ENCODE results near the gene ARL4D.

ARL4D gene

DNA sequence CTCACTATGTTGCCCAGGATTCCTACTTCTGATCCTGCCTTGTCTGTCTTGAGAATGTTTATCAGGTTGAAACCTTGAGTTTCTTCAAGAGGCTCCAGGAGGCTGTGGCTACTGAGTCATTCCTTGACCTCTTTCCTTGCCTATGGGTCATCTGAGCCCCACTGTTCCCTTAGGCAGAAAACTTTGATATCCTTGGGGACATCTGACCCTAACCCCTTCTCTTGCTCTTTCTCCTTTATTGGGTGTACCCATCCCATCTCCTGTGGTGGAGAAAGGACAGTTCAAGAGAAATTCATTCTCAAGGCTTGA, 12.5 kb downstream of the ARL4D start:
- H3K4me1 ChIP-seq (ENCODE audit: insufficient read depth, poor library complexity, severe bottlenecking), result peaks cover 21% of the 10 kb centered on the region
- DNase-seq (ENCODE audit: low spot score) (no peak), ATAC-seq (ENCODE audit: low read depth) (no peak)
- H3K36me3 ChIP-seq (ENCODE audit: low read depth), result no peaks in the 10 kb centered on the region
- H3K4me3 ChIP-seq (ENCODE audit: severe bottlenecking), result no peak overlapping the region
- H3K27ac ChIP-seq (ENCODE audit: poor library complexity, severe bottlenecking), result no peak overlapping the region
- TF ChIP-seq, protein P1, sequence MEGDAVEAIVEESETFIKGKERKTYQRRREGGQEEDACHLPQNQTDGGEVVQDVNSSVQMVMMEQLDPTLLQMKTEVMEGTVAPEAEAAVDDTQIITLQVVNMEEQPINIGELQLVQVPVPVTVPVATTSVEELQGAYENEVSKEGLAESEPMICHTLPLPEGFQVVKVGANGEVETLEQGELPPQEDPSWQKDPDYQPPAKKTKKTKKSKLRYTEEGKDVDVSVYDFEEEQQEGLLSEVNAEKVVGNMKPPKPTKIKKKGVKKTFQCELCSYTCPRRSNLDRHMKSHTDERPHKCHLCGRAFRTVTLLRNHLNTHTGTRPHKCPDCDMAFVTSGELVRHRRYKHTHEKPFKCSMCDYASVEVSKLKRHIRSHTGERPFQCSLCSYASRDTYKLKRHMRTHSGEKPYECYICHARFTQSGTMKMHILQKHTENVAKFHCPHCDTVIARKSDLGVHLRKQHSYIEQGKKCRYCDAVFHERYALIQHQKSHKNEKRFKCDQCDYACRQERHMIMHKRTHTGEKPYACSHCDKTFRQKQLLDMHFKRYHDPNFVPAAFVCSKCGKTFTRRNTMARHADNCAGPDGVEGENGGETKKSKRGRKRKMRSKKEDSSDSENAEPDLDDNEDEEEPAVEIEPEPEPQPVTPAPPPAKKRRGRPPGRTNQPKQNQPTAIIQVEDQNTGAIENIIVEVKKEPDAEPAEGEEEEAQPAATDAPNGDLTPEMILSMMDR (IDR thresholded peaks at IDR 0.05; ENCODE audit: poor library complexity, severe bottlenecking), result no peak
- H3K9me3 ChIP-seq (ENCODE audit: severe bottlenecking), result no peaks in the 10 kb centered on the region
- no peaks in the 10 kb centered on the region for H3K27me3 ChIP-seq (ENCODE audit: insufficient read depth, poor library complexity, severe bottlenecking)

GRCh38 chr17:43411749-43412148, 13.0 kb downstream of the ARL4D start:
- H3K9me3 ChIP-seq (ENCODE audit: severe bottlenecking), result no peaks in the 10 kb centered on the region
- no peak for ATAC-seq (ENCODE audit: low read depth)
- H3K4me1 ChIP-seq (ENCODE audit: insufficient read depth, poor library complexity, severe bottlenecking), result peaks cover 22% of the 10 kb centered on the region
- H3K27ac ChIP-seq (ENCODE audit: poor library complexity, severe bottlenecking), result no peak overlapping the region
- DNase-seq (ENCODE audit: low spot score), result no peak
- H3K27me3 ChIP-seq (ENCODE audit: insufficient read depth, poor library complexity, severe bottlenecking), result no peaks in the 10 kb centered on the region
- TF ChIP-seq, protein P1 (IDR thresholded peaks at IDR 0.05; ENCODE audit: poor library complexity, severe bottlenecking), result no peak
- H3K36me3 ChIP-seq (ENCODE audit: low read depth), result no peaks in the 10 kb centered on the region
- no peak overlapping the region for H3K4me3 ChIP-seq (ENCODE audit: severe bottlenecking)

DNA sequence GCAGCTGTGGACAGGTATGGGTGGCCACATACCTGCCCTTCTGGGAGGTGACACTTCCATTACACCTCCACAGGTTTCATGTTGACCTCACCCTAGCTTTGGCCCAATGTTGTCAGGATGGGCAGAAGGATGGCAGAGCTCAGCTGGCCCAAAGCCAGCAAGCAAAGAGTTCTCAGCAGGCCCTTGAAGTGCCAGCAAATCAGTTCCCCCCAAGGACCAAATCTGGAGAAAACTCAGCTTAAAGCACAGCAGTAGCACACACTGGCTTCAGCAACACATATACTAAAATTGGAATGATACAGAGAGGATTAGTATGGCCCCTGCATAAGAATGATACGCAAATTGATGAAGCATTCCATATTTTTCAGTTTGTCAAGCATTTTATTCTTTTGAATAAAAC, 13.4 kb downstream of the ARL4D start:
- Histone ChIP-seq H3K36me3 (ENCODE audit: low read depth) (no peaks in the 10 kb centered on the region), H3K4me3 (ENCODE audit: severe bottlenecking) (no peak overlapping the region), H3K27ac (ENCODE audit: poor library complexity, severe bottlenecking) (no peak overlapping the region), H3K27me3 (ENCODE audit: insufficient read depth, poor library complexity, severe bottlenecking) (no peaks in the 10 kb centered on the region), H3K4me1 (ENCODE audit: insufficient read depth, poor library complexity, severe bottlenecking) (peaks cover 26% of the 10 kb centered on the region), H3K9me3 (ENCODE audit: severe bottlenecking) (no peaks in the 10 kb centered on the region)
- no peak for DNase-seq (ENCODE audit: low spot score)
- no peak for ATAC-seq (ENCODE audit: low read depth)
- TF ChIP-seq, protein P1 (IDR thresholded peaks at IDR 0.05; ENCODE audit: poor library complexity, severe bottlenecking), result no peak

DNA sequence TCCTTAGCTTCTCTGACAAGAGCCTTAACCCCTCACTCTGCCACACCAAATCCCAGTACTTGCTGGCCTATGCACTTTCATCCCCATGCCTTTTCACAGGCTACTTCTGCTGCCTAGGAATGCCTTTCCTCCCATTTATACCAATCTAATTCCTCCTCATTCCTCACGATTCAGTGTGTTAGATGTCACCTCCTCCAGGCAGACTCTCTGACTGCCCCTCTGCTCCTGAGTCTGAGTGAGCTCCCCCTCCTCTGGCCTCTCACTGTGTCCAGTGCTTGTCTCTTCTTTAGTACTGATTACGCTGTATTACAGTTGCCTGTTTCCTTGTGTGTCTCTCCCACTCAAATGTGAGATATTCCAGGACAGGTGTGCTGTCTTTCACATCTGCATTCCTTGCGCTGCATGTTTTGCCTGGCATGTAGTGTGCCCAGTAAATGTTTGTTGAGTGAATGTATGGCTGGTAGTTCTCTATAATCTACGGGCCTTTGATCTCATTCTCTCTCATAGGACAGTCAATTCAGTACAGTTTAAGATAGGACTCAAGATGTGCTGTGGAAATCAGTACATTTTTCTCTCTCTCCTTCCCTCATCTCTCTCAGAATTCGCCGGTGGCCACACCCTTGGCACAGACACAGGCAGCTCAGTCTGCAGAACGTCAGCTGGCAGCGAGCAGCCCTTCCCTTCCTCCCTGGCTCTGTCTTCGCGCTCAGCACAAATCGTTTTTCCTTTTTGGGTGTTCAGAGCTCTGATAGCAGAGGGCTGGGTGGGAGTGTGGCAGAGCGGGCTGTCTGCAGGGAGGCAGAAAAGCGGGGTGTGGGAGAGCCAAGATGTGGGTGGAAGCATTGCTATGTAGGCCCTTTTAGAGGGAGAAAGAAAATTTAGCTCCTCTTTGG, 18.5 kb downstream of the ARL4D start:
- DNase-seq (ENCODE audit: low spot score), result peak; percentile 72
- Histone ChIP-seq H3K36me3 (ENCODE audit: low read depth) (no peaks in the 10 kb centered on the region), H3K4me3 (ENCODE audit: severe bottlenecking) (no peak overlapping the region), H3K4me1 (ENCODE audit: insufficient read depth, poor library complexity, severe bottlenecking) (peaks cover 28% of the 10 kb centered on the region), H3K27me3 (ENCODE audit: insufficient read depth, poor library complexity, severe bottlenecking) (no peaks in the 10 kb centered on the region), H3K9me3 (ENCODE audit: severe bottlenecking) (no peaks in the 10 kb centered on the region), H3K27ac (ENCODE audit: poor library complexity, severe bottlenecking) (peak overlapping the region; percentile 91)
- peak; percentile 55 for ATAC-seq (ENCODE audit: low read depth)
- TF ChIP-seq, protein P1 (IDR thresholded peaks at IDR 0.05; ENCODE audit: poor library complexity, severe bottlenecking), result no peak

All from RWPE2 (cell line).